ENCODE data around the gene ITGB5.

- TF ChIP-seq, protein P1, sequence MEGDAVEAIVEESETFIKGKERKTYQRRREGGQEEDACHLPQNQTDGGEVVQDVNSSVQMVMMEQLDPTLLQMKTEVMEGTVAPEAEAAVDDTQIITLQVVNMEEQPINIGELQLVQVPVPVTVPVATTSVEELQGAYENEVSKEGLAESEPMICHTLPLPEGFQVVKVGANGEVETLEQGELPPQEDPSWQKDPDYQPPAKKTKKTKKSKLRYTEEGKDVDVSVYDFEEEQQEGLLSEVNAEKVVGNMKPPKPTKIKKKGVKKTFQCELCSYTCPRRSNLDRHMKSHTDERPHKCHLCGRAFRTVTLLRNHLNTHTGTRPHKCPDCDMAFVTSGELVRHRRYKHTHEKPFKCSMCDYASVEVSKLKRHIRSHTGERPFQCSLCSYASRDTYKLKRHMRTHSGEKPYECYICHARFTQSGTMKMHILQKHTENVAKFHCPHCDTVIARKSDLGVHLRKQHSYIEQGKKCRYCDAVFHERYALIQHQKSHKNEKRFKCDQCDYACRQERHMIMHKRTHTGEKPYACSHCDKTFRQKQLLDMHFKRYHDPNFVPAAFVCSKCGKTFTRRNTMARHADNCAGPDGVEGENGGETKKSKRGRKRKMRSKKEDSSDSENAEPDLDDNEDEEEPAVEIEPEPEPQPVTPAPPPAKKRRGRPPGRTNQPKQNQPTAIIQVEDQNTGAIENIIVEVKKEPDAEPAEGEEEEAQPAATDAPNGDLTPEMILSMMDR (IDR thresholded peaks at IDR 0.05), result no peak
- TF ChIP-seq POLR2AphosphoS5 (IDR thresholded peaks at IDR 0.05), result no peak
- no peak for TF ChIP-seq POLR2A (IDR thresholded peaks at IDR 0.05)
These were observed 85.0 kb downstream of the ITGB5 start for GRCh38 chr3:124802061-124802698.

All from suprapubic skin (tissue), 4 donors.